ENCODE measurements around the gene TNS3. TPM values are rescaled to one million over a fixed set of nuclear protein-coding genes. Genes with fewer than 3 reads are reported as not detected.

The TNS3 gene
- total and polyA plus RNA-seq, 2 of the 13 experiments (the other 11 are each of a cell fraction or from before 2014, with no cell fraction given), result 52.9 to 55.7 TPM

- Histone ChIP-seq H3K79me2 (ENCODE audit: insufficient read depth, low read length) (no peaks in the 10 kb centered on the region), H3K4me3 (replicated peaks in 1 of 3; ENCODE audit: insufficient read depth in 1 of 3, low read depth in 2 of 3, low read length in 3 of 3) (no peak overlapping the region), H3K27me3 (ENCODE audit: control insufficient read depth in 1 of 2, insufficient read depth in 2 of 2, low read length in 2 of 2) (peaks cover 2 to 9% of the 10 kb centered on the region in 2 experiments; a peak in 1 of 5 replicates), H3K9ac (ENCODE audit: insufficient read depth, low read depth, low read length) (no peak overlapping the region), H3K36me3 (replicated peaks in 1 of 2; ENCODE audit: control insufficient read depth in 1 of 2, insufficient read depth in 2 of 2, low read length in 2 of 2) (no peaks in the 10 kb centered on the region), H3K4me1 (ENCODE audit: insufficient read depth, low read length) (no peaks in the 10 kb centered on the region), H3K9me3 (ENCODE audit: low read length) (no peaks in the 10 kb centered on the region), H3K27ac (ENCODE audit: extremely low read length, insufficient read depth, low read length) (no peak overlapping the region), H2AFZ (ENCODE audit: low read length) (no peak overlapping the region), H3K4me2 (ENCODE audit: low read depth, low read length) (no peak overlapping the region), H4K20me1 (ENCODE audit: insufficient read depth, low read length) (no peaks in the 10 kb centered on the region)
- intact Hi-C loops (cut with micrococcal nuclease; ENCODE audit: unreplicated experiment) (no loop called here), in situ Hi-C loops (cut with HindIII; ENCODE audit: extremely low pct_ligation_motif_present, low pct_unique_long_range_greater_than_20kb) (no loop called here)
- FAIRE-seq, result no peak
- CTCF ChIA-PET (ENCODE audit: low intra/inter-chr PET ratio, low total read pairs), result no interaction called here
- no peak for TF ChIP-seq HOMEZ (CRISPR knock-in tag; IDR thresholded peaks at IDR 0.05; ENCODE audit: low read depth)
- TF ChIP-seq ZNF263 (CRISPR knock-in tag; IDR thresholded peaks at IDR 0.05), result peak; percentile 35; the same call in 1 of the 2 replicates
- POLR2A ChIA-PET, result no interaction called here
- no TSS peak for BruUV-seq (replicated peaks)
- ATAC-seq, result no peak
- DNase-seq (ENCODE audit: low spot score), result no peak
- WGBS (ENCODE audit: low lambda C conversion rate), result 39% methylated on average over 3 of the region's 3 CpGs
Observed at GRCh38 chr7:47231032-47231431, 350.9 kb downstream of the TNS3 start.

- no TSS peak for BruUV-seq (replicated peaks)
- Histone ChIP-seq H2AFZ (ENCODE audit: low read length) (no peak overlapping the region), H3K4me2 (ENCODE audit: low read depth, low read length) (no peak overlapping the region), H3K36me3 (replicated peaks in 1 of 2; ENCODE audit: control insufficient read depth in 1 of 2, insufficient read depth in 2 of 2, low read length in 2 of 2) (no peaks in the 10 kb centered on the region), H3K9me3 (ENCODE audit: low read length) (no peaks in the 10 kb centered on the region), H3K79me2 (ENCODE audit: insufficient read depth, low read length) (no peaks in the 10 kb centered on the region), H3K27ac (ENCODE audit: extremely low read length, insufficient read depth, low read length) (no peak overlapping the region), H3K27me3 (ENCODE audit: control insufficient read depth in 1 of 2, insufficient read depth in 2 of 2, low read length in 2 of 2) (peaks cover 2 to 9% of the 10 kb centered on the region in 2 experiments; a peak in 1 of 5 replicates), H3K9ac (ENCODE audit: insufficient read depth, low read depth, low read length) (no peak overlapping the region), H3K4me3 (replicated peaks in 1 of 3; ENCODE audit: insufficient read depth in 1 of 3, low read depth in 2 of 3, low read length in 3 of 3) (no peak overlapping the region), H4K20me1 (ENCODE audit: insufficient read depth, low read length) (no peaks in the 10 kb centered on the region), H3K4me1 (ENCODE audit: insufficient read depth, low read length) (no peaks in the 10 kb centered on the region)
- DNase-seq (ENCODE audit: low spot score), result no peak
- intact Hi-C loops (cut with micrococcal nuclease; ENCODE audit: unreplicated experiment), result no loop called here
- in situ Hi-C loops (cut with HindIII; ENCODE audit: extremely low pct_ligation_motif_present, low pct_unique_long_range_greater_than_20kb), result no loop called here
- ChIA-PET POLR2A (no interaction called here), CTCF (ENCODE audit: low intra/inter-chr PET ratio, low total read pairs) (no interaction called here)
- no peak for ATAC-seq
- WGBS (ENCODE audit: low lambda C conversion rate), result 38% methylated on average over 11 of the region's 11 CpGs
- FAIRE-seq, result no peak
- TF ChIP-seq TEF (CRISPR knock-in tag; IDR thresholded peaks at IDR 0.05), result no peak
- TF ChIP-seq ZBTB42 (CRISPR knock-in tag; IDR thresholded peaks at IDR 0.05), result no peak
- no peak for TF ChIP-seq MXD4 (CRISPR knock-in tag; IDR thresholded peaks at IDR 0.05)
- TF ChIP-seq RAD21 (CRISPR knock-in tag; IDR thresholded peaks at IDR 0.05), result no peak
- TF ChIP-seq CENPX (CRISPR knock-in tag; IDR thresholded peaks at IDR 0.05), result no peak
- TF ChIP-seq FOXO4 (CRISPR knock-in tag; conservative IDR thresholded peaks at IDR 0.05), result no peak
- TF ChIP-seq SOX5 (CRISPR knock-in tag; IDR thresholded peaks at IDR 0.05; ENCODE audit: borderline replicate concordance), result no peak
- no peak for TF ChIP-seq ZNF83 (CRISPR knock-in tag; IDR thresholded peaks at IDR 0.05; ENCODE audit: borderline replicate concordance)
- no peak for TF ChIP-seq ZFY (CRISPR knock-in tag; IDR thresholded peaks at IDR 0.05)
- no peak for TF ChIP-seq ZFP36L1 (CRISPR knock-in tag; IDR thresholded peaks at IDR 0.05)
- no peak for TF ChIP-seq SOX6 (IDR thresholded peaks at IDR 0.05)
- no peak for TF ChIP-seq SOX6 (CRISPR knock-in tag; IDR thresholded peaks at IDR 0.05)
- no peak for TF ChIP-seq TARDBP (CRISPR knock-in tag; IDR thresholded peaks at IDR 0.05)
- no peak for TF ChIP-seq GFI1 (CRISPR knock-in tag; IDR thresholded peaks at IDR 0.05; ENCODE audit: borderline replicate concordance)
- no peak for TF ChIP-seq ASH2L (IDR thresholded peaks at IDR 0.05; ENCODE audit: insufficient read length, low read depth, low read length)
Observed at GRCh38 chr7:47228386-47229014, 353.4 kb downstream of the TNS3 start.

All from HepG2 (cell line).